Smooth muscle cell of the brain vasculature (primary cell): ENCODE data around the gene ARSB.
"Not testable (repeated sequence)": the region's sequence is repeated elsewhere in the genome, so short reads cannot be mapped to it uniquely, and the experiment has no call there.

Experiments
- DNase-seq: peaks from one replicate; pipeline ENCODE4 v3.0.0-alpha.2; 2012; ENCODE audit warnings: low read depth, low spot score

The ARSB gene

GRCh38 chr5:78995521-78996007 is 10.5 kb upstream of the ARSB start:
- no peak for DNase-seq

- no peak for DNase-seq
These were observed 8.1 kb upstream of the ARSB start for GRCh38 chr5:78993165-78993564.

- no peak for DNase-seq
These were observed 7.0 kb upstream of the ARSB start for GRCh38 chr5:78992146-78992545.

GRCh38 chr5:78989080-78989479 is 4.0 kb upstream of the ARSB start:
- no peak for DNase-seq

- no peak for DNase-seq
These were observed 664 bp upstream of the ARSB start for GRCh38 chr5:78985725-78986223.

- no peak for DNase-seq
These were observed 533 bp downstream of the ARSB start for GRCh38 chr5:78984439-78985115.

- DNase-seq, result no peak
These were observed 1.3 kb downstream of the ARSB start for GRCh38 chr5:78983601-78984438.

- not testable (repeated sequence) for DNase-seq
These were observed 1.9 kb downstream of the ARSB start for GRCh38 chr5:78983194-78983593.

GRCh38 chr5:78979909-78980308 is 5.2 kb downstream of the ARSB start:
- DNase-seq, result no peak

- DNase-seq, result no peak
These were observed 5.9 kb downstream of the ARSB start for GRCh38 chr5:78979117-78979742.

- no peak for DNase-seq
These were observed 10.1 kb downstream of the ARSB start for GRCh38 chr5:78975035-78975434.

GRCh38 chr5:78974601-78975000 is 10.5 kb downstream of the ARSB start:
- no peak for DNase-seq

GRCh38 chr5:78974011-78974410 is 11.1 kb downstream of the ARSB start:
- no peak for DNase-seq

GRCh38 chr5:78972654-78973428 is 12.3 kb downstream of the ARSB start:
- DNase-seq, result no peak

GRCh38 chr5:78971998-78972397 is 13.1 kb downstream of the ARSB start:
- DNase-seq, result no peak

- DNase-seq, result no peak
These were observed 16.3 kb downstream of the ARSB start for GRCh38 chr5:78968781-78969180.

- DNase-seq, result no peak
These were observed 20.2 kb downstream of the ARSB start for GRCh38 chr5:78964889-78965288.

- DNase-seq, result no peak
These were observed 23.4 kb downstream of the ARSB start for GRCh38 chr5:78961743-78962142.

- no peak for DNase-seq
These were observed 25.3 kb downstream of the ARSB start for GRCh38 chr5:78959767-78960166.

- DNase-seq, result no peak
These were observed 26.3 kb downstream of the ARSB start for GRCh38 chr5:78958672-78959445.

- no peak for DNase-seq
These were observed 28.2 kb downstream of the ARSB start for GRCh38 chr5:78956901-78957300.
